CD14-positive monocyte (primary cell): Measurements from ENCODE around the gene PRR5. TPM values are rescaled to one million over a fixed set of nuclear protein-coding genes. Genes with fewer than 3 reads are reported as not detected.
A peak's percentile ranks its signal among the peaks of the same experiment; 100 is the strongest.

ENCODE experiments used
- DNase-seq, 3 donors: peaks; one replicate each; pipeline ENCODE4 v3.0.0-alpha.2; 2011 to 2022
- H2AFZ ChIP-seq: 2 replicates; pipeline ENCODE4 v1.6.0; 2012; ENCODE audit warnings: mild to moderate bottlenecking, low read depth, low read length, inconsistent platforms; ENCODE audit not compliant: insufficient read depth, poor library complexity, severe bottlenecking
- H3K27ac ChIP-seq, 2 donors: 1 replicate in 1 of 2; 2 replicates in 1 of 2; pipeline ENCODE4 v1.5.1; 2012 to 2013; ENCODE audit warnings: low read length in 2 of 2, control low read depth in 1 of 2, inconsistent platforms in 1 of 2, low read depth in 1 of 2, mild to moderate bottlenecking in 1 of 2
- H3K27me3 ChIP-seq, 2 donors: one replicate each; pipeline versions ENCODE4 v1.6.0 to v1.6.1; 2011 to 2013; ENCODE audit warnings: low read length in 2 of 2; ENCODE audit not compliant: control insufficient read depth in 2 of 2, insufficient read depth in 2 of 2
- H3K36me3 ChIP-seq, 2 donors: replicated peaks in 1 of 2; 1 replicate in 1 of 2; 2 replicates in 1 of 2; pipeline versions ENCODE4 v1.5.1 to v1.6.1; 2012 to 2013; ENCODE audit warnings: low read length in 2 of 2, control low read depth in 1 of 2, inconsistent platforms in 1 of 2, mild to moderate bottlenecking in 1 of 2; ENCODE audit not compliant: insufficient read depth in 2 of 2, control insufficient read depth in 1 of 2
- H3K4me1 ChIP-seq, 2 donors: 1 replicate in 1 of 2; 2 replicates in 1 of 2; pipeline versions ENCODE4 v1.5.1 to v1.6.1; 2012 to 2013; ENCODE audit warnings: low read length in 2 of 2, control low read depth in 1 of 2, inconsistent platforms in 1 of 2, mild to moderate bottlenecking in 1 of 2, moderate library complexity in 1 of 2; ENCODE audit not compliant: insufficient read depth in 2 of 2, control insufficient read depth in 1 of 2
- H3K4me2 ChIP-seq: replicated peaks from 2 replicates; pipeline ENCODE3; 2012; ENCODE audit warnings: low read length, moderate library complexity, mild to moderate bottlenecking; ENCODE audit not compliant: poor library complexity, severe bottlenecking; ENCODE audit errors: extremely low read depth
- H3K4me3 ChIP-seq, 3 experiments: fragments of 200-600 bp in 1 of 3; sonication (generic) in 1 of 3; replicated peaks in 1 of 3; 1 replicate in 2 of 3; 2 replicates in 1 of 3; pipeline ENCODE4 v1.5.1; 2011 to 2013; ENCODE audit warnings: low read length in 3 of 3, mild to moderate bottlenecking in 3 of 3, control low read depth in 2 of 3, low read depth in 2 of 3, inconsistent platforms in 1 of 3, moderate library complexity in 1 of 3
- H3K79me2 ChIP-seq: 2 replicates; pipeline ENCODE4 v1.6.0; 2012; ENCODE audit warnings: mild to moderate bottlenecking, control low read depth, inconsistent platforms, low read length, moderate library complexity; ENCODE audit not compliant: insufficient read depth
- H3K9ac ChIP-seq: 2 replicates; pipeline ENCODE4 v1.6.0; 2017; ENCODE audit warnings: low read length, mild to moderate bottlenecking; ENCODE audit not compliant: insufficient read depth, poor library complexity, severe bottlenecking
- H3K9me3 ChIP-seq, 2 donors: replicated peaks in 1 of 2; 1 replicate in 1 of 2; 2 replicates in 1 of 2; pipeline versions ENCODE4 v1.5.1 to v1.6.1; 2012 to 2013; ENCODE audit warnings: low read length in 2 of 2, control low read depth in 1 of 2; ENCODE audit not compliant: control insufficient read depth in 1 of 2, insufficient read depth in 1 of 2
- H4K20me1 ChIP-seq: 2 replicates; pipeline ENCODE4 v1.6.0; 2012; ENCODE audit warnings: mild to moderate bottlenecking, low read length, control low read depth, moderate library complexity; ENCODE audit not compliant: insufficient read depth
- H3K27ac Mint-ChIP-seq, 7 donors: one replicate each; pipeline ENCODE4 v1.8.0; 2020; ENCODE audit warnings: mild to moderate bottlenecking in 7 of 7, mixed read lengths in 7 of 7, moderate library complexity in 6 of 7, inconsistent platforms in 2 of 7
- H3K27me3 Mint-ChIP-seq, 3 donors: one replicate each; pipeline ENCODE4 v1.8.0; 2021 to 2022; ENCODE audit warnings: low read depth in 3 of 3, mild to moderate bottlenecking in 3 of 3, mixed read lengths in 3 of 3, moderate library complexity in 3 of 3, inconsistent platforms in 1 of 3
- H3K36me3 Mint-ChIP-seq, 2 donors: one replicate each; pipeline ENCODE4 v1.8.0; 2020; ENCODE audit warnings: mixed read lengths in 2 of 2, inconsistent platforms in 1 of 2, mild to moderate bottlenecking in 1 of 2
- H3K4me1 Mint-ChIP-seq: one replicate; pipeline ENCODE4 v1.8.0; 2020; ENCODE audit warnings: mild to moderate bottlenecking, mixed read lengths
- H3K4me3 Mint-ChIP-seq, 2 donors: one replicate each; pipeline ENCODE4 v1.8.0; 2020; ENCODE audit warnings: mild to moderate bottlenecking in 2 of 2, mixed read lengths in 2 of 2, moderate library complexity in 1 of 2
- H3K9me3 Mint-ChIP-seq, 7 donors: one replicate each; pipeline ENCODE4 v1.8.0; 2020 to 2022; ENCODE audit warnings: mixed read lengths in 7 of 7, mild to moderate bottlenecking in 6 of 7, moderate library complexity in 6 of 7, inconsistent platforms in 2 of 7
- CTCF ChIP-seq: fragments of 200-600 bp; IDR thresholded peaks from one replicate; pipeline ENCODE4 v1.8.0; 2022; ENCODE audit warnings: antibody characterized with exemption, mild to moderate bottlenecking
- WGBS: methylation state at CpG from one replicate; pipeline ENCODE4 v1.1.5; 2013; ENCODE audit warnings: missing lambda C conversion rate; ENCODE audit not compliant: insufficient coverage; 5-methylcytosine and 5-hydroxymethylcytosine counted together
- intact Hi-C, 2 donors: fragments of 100-400 bp; cut with micrococcal nuclease; formaldehyde crosslinking; loops; one replicate each; pipeline versions ENCODE4 v1.15.0 to v1.15.1; 2023
- polyA plus RNA-seq, 3 donors: library from polyadenylated mRNA; depleted of rRNA in 1 of 3; unstranded in 2 of 3; stranded (reverse) in 1 of 3; fragments of 300-500 nt in 2 of 3; fragments of >200 nt in 1 of 3; fragmentation: Illumina TruSeq in 2 of 3; gene quantifications; 1 replicate in 2 of 3; 2 replicates in 1 of 3; pipeline ENCODE4 v1.2.3, GENCODE V29; 2012 to 2021

PRR5 gene
- polyA plus RNA-seq, 3 donors, result 0.66 to 1.5 (median 1.2) TPM

- H3K9me3 ChIP-seq, result no peaks in the 10 kb centered on the region
- H3K36me3 Mint-ChIP-seq, result no peaks in the 10 kb centered on the region
- intact Hi-C loops, result no loop called here
These were observed 25.7 kb downstream of the PRR5 start for GRCh38 chr22:44727709-44728108.

GRCh38 chr22:44728761-44729324 lies 26.8 kb downstream of the PRR5 start:
- intact Hi-C loops, result no loop called here
- H3K36me3 Mint-ChIP-seq, result no peaks in the 10 kb centered on the region
- Histone ChIP-seq H3K4me3 (peak overlapping the region in 1 of 3 experiments; percentile 32), H3K4me2 (peak overlapping the region; percentile 58), H3K4me1 (peaks cover 14 to 15% of the 10 kb centered on the region in 2 donors), H3K27me3 (peaks cover 0 to 9% of the 10 kb centered on the region in 2 donors), H3K79me2 (no peaks in the 10 kb centered on the region), H2AFZ (peak overlapping the region; percentile 35), H3K27ac (no peak overlapping the region), H3K9ac (peak overlapping the region; percentile 43), H3K36me3 (no peaks in the 10 kb centered on the region), H4K20me1 (no peaks in the 10 kb centered on the region), H3K9me3 (no peaks in the 10 kb centered on the region)
- no peak overlapping the region for H3K27ac Mint-ChIP-seq
- peaks cover 7 to 22% (median 12%) of the 10 kb centered on the region in 3 donors for H3K27me3 Mint-ChIP-seq
- TF ChIP-seq CTCF, result no peak
- no peak for DNase-seq
- peaks cover 10% of the 10 kb centered on the region for H3K4me1 Mint-ChIP-seq
- peak overlapping the region in 1 of 2 donors; percentile 76 for H3K4me3 Mint-ChIP-seq
- 65% methylated on average over 20 of the region's 21 CpGs for whole genome bisulfite sequencing
- H3K9me3 Mint-ChIP-seq, result peaks cover 0 to 3% (median 0%) of the 10 kb centered on the region in 7 donors

More at GRCh38 chr22:44727709-44728108, 25.7 kb downstream of the PRR5 start:
- Mint-ChIP-seq H3K4me1 (peaks cover 10% of the 10 kb centered on the region), H3K9me3 (peaks cover 0 to 3% (median 0%) of the 10 kb centered on the region in 7 donors), H3K4me3 (no peak overlapping the region), H3K27me3 (peaks cover 7 to 22% (median 12%) of the 10 kb centered on the region in 3 donors), H3K27ac (peak overlapping the region in 1 of 7 donors; percentile 54)
- Histone ChIP-seq H3K4me1 (peaks cover 14 to 15% of the 10 kb centered on the region in 2 donors), H3K27ac (no peak overlapping the region), H3K27me3 (peaks cover 0 to 9% of the 10 kb centered on the region in 2 donors), H3K9ac (no peak overlapping the region), H3K4me3 (no peak overlapping the region), H3K79me2 (no peaks in the 10 kb centered on the region), H2AFZ (no peak overlapping the region), H4K20me1 (no peaks in the 10 kb centered on the region), H3K4me2 (no peak overlapping the region), H3K36me3 (no peaks in the 10 kb centered on the region)
- TF ChIP-seq CTCF, result no peak
- WGBS, result 98% methylated on average over 7 of the region's 13 CpGs
- DNase-seq, result no peak
